ENCODE data around the gene FSTL4. TPM values are rescaled to one million over a fixed set of nuclear protein-coding genes. Genes with fewer than 3 reads are reported as not detected.

Gene FSTL4
- total and polyA plus RNA-seq, 2 of the 13 experiments (the other 11 are each of a cell fraction or from before 2014, with no cell fraction given), result 2.1 to 3.0 TPM

DNA sequence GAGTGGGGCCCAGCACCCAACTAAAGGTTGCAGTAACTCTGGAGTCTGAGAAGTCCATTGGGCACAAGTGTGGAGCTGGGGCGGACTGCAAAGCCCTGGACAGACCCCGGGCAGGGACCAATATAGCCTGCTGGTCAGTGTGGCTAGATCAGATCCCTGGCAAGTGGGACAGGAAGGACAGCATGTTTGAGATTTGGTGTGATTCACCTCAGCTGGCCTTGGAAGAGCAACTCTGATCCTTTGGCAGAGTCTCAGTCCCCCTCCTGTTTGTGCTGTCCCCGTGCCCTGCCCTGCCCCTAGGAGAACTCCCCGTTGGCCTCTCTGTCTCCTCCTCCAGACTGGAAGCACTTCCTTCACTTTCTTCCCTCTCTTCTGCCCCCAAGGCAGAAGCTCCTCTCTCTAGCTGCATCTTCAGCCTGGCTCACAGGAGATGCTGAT, 255.3 kb downstream of the FSTL4 start:
- Histone ChIP-seq H3K27ac (ENCODE audit: extremely low read length, insufficient read depth, low read length) (no peak overlapping the region), H3K4me3 (replicated peaks in 1 of 3; ENCODE audit: insufficient read depth in 1 of 3, low read depth in 2 of 3, low read length in 3 of 3) (no peak overlapping the region), H2AFZ (ENCODE audit: low read length) (no peak overlapping the region), H3K9ac (ENCODE audit: insufficient read depth, low read depth, low read length) (no peak overlapping the region), H3K9me3 (ENCODE audit: low read length) (no peaks in the 10 kb centered on the region), H4K20me1 (ENCODE audit: insufficient read depth, low read length) (no peaks in the 10 kb centered on the region), H3K27me3 (ENCODE audit: control insufficient read depth in 1 of 2, insufficient read depth in 2 of 2, low read length in 2 of 2) (peaks cover 0 to 12% of the 10 kb centered on the region in 2 experiments; a peak in 1 of 5 replicates), H3K4me2 (ENCODE audit: low read depth, low read length) (no peak overlapping the region), H3K36me3 (replicated peaks in 1 of 2; ENCODE audit: control insufficient read depth in 1 of 2, insufficient read depth in 2 of 2, low read length in 2 of 2) (no peaks in the 10 kb centered on the region), H3K4me1 (ENCODE audit: insufficient read depth, low read length) (no peaks in the 10 kb centered on the region), H3K79me2 (ENCODE audit: insufficient read depth, low read length) (no peaks in the 10 kb centered on the region)
- in situ Hi-C loops (cut with HindIII; ENCODE audit: extremely low pct_ligation_motif_present, low pct_unique_long_range_greater_than_20kb), result no loop called here
- ATAC-seq (no peak), DNase-seq (ENCODE audit: low spot score) (no peak), FAIRE-seq (no peak)
- intact Hi-C loops (cut with micrococcal nuclease; ENCODE audit: unreplicated experiment), result no loop called here
- CTCF ChIA-PET (ENCODE audit: low intra/inter-chr PET ratio, low total read pairs), result no interaction called here
- POLR2A ChIA-PET, result no interaction called here
- BruUV-seq (replicated peaks), result no TSS peak
- WGBS (ENCODE audit: low lambda C conversion rate), result 8% methylated on average over 2 of the region's 4 CpGs
- TF ChIP-seq HNRNPK (IDR thresholded peaks at IDR 0.05; ENCODE audit: low read depth, low read length, poor library complexity, severe bottlenecking) (no peak), AHDC1 (CRISPR knock-in tag; IDR thresholded peaks at IDR 0.05; ENCODE audit: borderline replicate concordance) (no peak), POLR2AphosphoS5 (IDR thresholded peaks at IDR 0.05; ENCODE audit: low read depth, low read length) (no peak), EEA1 (CRISPR knock-in tag; IDR thresholded peaks at IDR 0.05; ENCODE audit: borderline replicate concordance) (no peak), ZMAT3 (CRISPR knock-in tag; conservative IDR thresholded peaks at IDR 0.05) (no peak), PHF8 (CRISPR knock-in tag; IDR thresholded peaks at IDR 0.05) (no peak), ZNF124 (CRISPR knock-in tag; IDR thresholded peaks at IDR 0.05) (no peak), MTA3 (CRISPR knock-in tag; IDR thresholded peaks at IDR 0.05) (no peak)
- TF ChIP-seq, protein P1, sequence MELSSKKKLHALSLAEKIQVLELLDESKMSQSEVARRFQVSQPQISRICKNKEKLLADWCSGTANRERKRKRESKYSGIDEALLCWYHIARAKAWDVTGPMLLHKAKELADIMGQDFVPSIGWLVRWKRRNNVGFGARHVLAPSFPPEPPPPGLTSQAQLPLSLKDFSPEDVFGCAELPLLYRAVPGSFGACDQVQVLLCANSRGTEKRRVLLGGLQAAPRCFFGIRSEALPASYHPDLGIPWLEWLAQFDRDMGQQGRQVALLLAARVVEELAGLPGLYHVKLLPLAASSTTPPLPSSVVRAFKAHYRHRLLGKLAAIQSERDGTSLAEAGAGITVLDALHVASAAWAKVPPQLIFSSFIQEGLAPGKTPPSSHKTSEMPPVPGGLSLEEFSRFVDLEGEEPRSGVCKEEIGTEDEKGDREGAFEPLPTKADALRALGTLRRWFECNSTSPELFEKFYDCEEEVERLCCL (CRISPR knock-in tag; IDR thresholded peaks at IDR 0.05; ENCODE audit: borderline replicate concordance), result no peak
- TF ChIP-seq, protein P2, sequence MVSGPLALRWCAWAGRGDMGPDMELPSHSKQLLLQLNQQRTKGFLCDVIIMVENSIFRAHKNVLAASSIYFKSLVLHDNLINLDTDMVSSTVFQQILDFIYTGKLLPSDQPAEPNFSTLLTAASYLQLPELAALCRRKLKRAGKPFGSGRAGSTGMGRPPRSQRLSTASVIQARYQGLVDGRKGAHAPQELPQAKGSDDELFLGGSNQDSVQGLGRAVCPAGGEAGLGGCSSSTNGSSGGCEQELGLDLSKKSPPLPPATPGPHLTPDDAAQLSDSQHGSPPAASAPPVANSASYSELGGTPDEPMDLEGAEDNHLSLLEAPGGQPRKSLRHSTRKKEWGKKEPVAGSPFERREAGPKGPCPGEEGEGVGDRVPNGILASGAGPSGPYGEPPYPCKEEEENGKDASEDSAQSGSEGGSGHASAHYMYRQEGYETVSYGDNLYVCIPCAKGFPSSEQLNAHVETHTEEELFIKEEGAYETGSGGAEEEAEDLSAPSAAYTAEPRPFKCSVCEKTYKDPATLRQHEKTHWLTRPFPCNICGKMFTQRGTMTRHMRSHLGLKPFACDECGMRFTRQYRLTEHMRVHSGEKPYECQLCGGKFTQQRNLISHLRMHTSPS (CRISPR knock-in tag; IDR thresholded peaks at IDR 0.05; ENCODE audit: low read depth), result no peak
- TF ChIP-seq, protein P3, sequence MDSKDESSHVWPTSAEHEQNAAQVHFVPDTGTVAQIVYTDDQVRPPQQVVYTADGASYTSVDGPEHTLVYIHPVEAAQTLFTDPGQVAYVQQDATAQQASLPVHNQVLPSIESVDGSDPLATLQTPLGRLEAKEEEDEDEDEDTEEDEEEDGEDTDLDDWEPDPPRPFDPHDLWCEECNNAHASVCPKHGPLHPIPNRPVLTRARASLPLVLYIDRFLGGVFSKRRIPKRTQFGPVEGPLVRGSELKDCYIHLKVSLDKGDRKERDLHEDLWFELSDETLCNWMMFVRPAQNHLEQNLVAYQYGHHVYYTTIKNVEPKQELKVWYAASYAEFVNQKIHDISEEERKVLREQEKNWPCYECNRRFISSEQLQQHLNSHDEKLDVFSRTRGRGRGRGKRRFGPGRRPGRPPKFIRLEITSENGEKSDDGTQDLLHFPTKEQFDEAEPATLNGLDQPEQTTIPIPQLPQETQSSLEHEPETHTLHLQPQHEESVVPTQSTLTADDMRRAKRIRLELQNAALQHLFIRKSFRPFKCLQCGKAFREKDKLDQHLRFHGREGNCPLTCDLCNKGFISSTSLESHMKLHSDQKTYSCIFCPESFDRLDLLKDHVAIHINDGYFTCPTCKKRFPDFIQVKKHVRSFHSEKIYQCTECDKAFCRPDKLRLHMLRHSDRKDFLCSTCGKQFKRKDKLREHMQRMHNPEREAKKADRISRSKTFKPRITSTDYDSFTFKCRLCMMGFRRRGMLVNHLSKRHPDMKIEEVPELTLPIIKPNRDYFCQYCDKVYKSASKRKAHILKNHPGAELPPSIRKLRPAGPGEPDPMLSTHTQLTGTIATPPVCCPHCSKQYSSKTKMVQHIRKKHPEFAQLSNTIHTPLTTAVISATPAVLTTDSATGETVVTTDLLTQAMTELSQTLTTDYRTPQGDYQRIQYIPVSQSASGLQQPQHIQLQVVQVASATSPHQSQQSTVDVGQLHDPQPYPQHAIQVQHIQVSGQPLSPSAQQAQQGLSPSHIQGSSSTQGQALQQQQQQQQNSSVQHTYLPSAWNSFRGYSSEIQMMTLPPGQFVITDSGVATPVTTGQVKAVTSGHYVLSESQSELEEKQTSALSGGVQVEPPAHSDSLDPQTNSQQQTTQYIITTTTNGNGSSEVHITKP (CRISPR knock-in tag; IDR thresholded peaks at IDR 0.05; ENCODE audit: low read depth), result no peak
- TF ChIP-seq, protein P4, sequence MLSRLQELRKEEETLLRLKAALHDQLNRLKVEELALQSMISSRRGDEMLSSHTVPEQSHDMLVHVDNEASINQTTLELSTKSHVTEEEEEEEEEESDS (CRISPR knock-in tag; IDR thresholded peaks at IDR 0.05; ENCODE audit: borderline replicate concordance), result no peak

All from HepG2 (cell line).